Measurements from ENCODE around the gene SARS1.

The SARS1 gene

DNA sequence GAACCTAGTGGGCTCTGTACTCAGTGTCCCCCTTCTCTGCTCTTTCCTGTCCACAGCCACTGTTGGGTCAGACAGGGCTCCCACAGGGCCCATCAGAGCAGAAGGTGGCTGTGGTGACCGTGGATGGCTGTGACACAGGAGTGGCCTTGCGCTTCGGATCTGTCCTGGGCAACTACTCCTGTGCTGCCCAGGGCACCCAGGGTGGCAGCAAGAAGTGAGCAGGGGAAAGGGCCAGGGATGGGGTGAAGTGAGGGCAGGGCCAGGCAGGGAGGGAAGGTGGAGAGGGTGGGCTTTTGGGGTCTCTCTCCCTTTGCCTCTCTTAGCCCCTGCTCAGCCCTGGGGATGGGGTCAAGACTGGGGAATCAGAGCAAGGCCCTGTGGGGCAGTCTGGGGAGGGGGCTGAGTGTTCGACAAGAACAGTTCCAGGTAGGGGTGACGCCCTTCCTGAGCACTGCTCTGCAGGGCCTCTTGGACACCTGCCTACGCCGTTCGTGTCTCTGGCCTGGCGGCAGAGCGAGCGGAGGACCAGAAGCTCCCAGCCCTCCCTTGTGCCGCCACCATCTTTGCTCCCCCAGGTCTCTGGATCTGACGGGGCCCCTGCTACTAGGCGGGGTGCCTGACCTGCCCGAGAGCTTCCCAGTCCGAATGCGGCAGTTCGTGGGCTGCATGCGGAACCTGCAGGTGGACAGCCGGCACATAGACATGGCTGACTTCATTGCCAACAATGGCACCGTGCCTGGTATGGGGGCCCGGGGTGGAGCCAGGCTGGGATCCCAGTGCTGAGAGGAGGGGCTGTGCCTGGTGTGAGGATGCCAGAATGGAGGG is 48.7 kb downstream of the SARS1 start:
- no peak for DNase-seq (ENCODE audit: low read depth in 2 of 2)

DNA sequence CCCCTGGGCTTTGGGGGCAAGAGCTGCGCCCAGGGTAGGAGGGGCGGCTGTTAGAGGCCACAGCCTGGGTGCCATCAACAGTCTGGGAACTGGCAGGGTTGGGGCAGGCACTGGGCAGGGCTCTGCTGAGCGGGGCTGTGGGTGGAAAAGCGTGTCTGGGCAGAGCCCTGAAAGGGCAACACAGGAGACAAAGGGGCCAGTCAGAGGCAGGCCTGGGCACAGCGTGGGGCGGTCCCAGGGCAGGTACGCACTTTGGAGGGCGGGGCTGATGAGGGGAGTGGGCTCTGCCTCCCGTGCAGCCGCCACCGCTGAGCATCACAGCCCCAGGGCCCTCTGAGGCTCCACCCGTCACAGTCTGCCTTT is 49.5 kb downstream of the SARS1 start:
- DNase-seq (ENCODE audit: low read depth in 2 of 2): no peak

DNA sequence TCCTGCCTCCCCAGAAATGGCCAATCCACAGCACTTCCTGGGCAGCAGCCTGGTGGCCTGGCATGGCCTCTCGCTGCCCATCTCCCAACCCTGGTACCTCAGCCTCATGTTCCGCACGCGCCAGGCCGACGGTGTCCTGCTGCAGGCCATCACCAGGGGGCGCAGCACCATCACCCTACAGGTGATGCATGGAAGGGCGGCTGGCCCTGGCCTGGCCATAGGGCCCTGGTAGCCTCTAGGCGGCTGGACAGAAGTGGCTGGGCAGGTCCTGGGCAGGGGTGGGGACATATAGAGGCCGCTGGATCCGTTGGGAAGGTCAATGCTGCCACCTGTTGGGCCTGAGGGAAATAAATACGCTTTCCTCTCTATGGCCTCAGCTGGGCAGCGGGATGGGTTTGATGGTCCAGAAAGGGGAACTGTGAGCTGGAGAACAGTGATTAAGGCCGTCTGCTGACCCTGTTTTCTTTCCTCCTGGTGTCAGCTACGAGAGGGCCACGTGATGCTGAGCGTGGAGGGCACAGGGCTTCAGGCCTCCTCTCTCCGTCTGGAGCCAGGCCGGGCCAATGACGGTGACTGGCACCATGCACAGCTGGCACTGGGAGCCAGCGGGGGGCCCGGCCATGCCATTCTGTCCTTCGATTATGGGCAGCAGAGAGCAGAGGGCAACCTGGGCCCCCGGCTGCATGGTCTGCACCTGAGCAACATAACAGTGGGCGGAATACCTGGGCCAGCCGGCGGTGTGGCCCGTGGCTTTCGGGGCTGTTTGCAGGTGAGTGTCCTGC is 50.1 kb downstream of the SARS1 start:
- peak; percentile 34 to 65 for DNase-seq (ENCODE audit: low read depth in 2 of 2)

GRCh38 chr1:109264379-109264755 is 50.6 kb downstream of the SARS1 start:
- DNase-seq (ENCODE audit: low read depth in 2 of 2): no peak

- DNase-seq (ENCODE audit: low read depth in 2 of 2): no peak
These were observed 51.3 kb downstream of the SARS1 start for GRCh38 chr1:109265016-109265415.

DNA sequence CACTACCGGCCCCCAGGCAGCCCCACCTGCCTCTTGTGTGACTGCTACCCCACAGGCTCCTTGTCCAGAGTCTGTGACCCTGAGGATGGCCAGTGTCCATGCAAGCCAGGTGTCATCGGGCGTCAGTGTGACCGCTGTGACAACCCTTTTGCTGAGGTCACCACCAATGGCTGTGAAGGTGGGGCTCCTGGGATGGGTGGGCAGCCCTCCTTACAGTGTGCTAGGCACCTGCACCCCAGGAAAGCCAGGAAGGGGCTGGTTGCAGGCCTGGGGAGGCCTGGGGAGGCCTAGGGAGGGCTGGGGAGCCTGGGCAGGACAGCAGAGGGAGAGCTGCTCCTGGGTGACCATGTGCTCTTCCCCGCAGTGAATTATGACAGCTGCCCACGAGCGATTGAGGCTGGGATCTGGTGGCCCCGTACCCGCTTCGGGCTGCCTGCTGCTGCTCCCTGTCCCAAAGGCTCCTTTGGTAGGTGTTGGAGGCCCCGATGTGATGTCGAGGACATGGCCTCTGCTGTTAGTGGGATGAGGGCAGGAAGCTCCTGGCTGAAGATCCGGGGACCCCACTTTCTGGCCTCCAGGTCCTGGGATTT is 52.1 kb downstream of the SARS1 start:
- no peak for DNase-seq (ENCODE audit: low read depth in 2 of 2)

- DNase-seq (ENCODE audit: low read depth in 2 of 2): no peak
These were observed 53.2 kb downstream of the SARS1 start for GRCh38 chr1:109266965-109267364.

DNA sequence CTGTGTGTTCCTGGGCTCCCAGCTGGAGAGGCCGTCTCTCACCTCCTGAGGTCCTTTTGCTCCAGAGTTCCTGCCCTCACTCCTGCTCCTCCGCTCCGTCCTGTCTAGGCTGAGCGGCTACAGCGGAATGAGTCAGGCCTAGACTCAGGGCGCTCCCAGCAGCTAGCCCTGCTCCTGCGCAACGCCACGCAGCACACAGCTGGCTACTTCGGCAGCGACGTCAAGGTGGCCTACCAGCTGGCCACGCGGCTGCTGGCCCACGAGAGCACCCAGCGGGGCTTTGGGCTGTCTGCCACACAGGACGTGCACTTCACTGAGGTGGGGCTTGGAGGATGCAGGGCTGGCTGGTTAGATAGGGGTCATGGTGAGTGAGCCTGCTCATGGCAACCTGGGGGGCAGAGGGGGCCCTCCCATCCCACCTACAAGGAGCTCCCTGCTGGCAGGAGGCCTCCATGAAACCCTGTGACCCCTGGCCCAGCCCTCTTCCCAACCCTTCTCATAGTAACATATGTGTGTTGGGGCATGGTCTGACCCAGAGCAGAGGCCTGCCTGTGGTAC is 54.1 kb downstream of the SARS1 start:
- DNase-seq (ENCODE audit: low read depth in 2 of 2): no peak

DNA sequence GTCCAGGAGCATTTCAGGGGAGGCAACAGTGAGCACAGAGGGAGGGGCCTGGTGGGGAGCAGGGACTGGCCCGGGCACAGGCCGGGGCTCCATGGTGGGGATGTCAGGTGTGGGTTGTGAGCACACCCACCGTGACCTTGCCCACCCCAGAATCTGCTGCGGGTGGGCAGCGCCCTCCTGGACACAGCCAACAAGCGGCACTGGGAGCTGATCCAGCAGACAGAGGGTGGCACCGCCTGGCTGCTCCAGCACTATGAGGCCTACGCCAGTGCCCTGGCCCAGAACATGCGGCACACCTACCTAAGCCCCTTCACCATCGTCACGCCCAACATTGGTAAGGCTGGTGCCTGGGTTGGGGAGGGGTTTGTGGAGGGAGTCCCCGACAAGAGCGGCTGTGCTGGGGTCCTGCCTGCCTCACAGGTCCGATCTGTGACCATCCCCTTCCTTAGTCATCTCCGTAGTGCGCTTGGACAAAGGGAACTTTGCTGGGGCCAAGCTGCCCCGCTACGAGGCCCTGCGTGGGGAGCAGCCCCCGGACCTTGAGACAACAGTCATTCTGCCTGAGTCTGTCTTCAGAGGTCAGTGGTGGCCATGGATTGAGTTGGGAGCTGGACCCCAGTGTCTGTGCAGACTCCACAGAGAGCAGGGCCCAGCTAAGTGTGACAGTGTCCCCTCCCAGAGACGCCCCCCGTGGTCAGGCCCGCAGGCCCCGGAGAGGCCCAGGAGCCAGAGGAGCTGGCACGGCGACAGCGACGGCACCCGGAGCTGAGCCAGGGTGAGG is 54.9 kb downstream of the SARS1 start:
- no peak for DNase-seq (ENCODE audit: low read depth in 2 of 2)

DNA sequence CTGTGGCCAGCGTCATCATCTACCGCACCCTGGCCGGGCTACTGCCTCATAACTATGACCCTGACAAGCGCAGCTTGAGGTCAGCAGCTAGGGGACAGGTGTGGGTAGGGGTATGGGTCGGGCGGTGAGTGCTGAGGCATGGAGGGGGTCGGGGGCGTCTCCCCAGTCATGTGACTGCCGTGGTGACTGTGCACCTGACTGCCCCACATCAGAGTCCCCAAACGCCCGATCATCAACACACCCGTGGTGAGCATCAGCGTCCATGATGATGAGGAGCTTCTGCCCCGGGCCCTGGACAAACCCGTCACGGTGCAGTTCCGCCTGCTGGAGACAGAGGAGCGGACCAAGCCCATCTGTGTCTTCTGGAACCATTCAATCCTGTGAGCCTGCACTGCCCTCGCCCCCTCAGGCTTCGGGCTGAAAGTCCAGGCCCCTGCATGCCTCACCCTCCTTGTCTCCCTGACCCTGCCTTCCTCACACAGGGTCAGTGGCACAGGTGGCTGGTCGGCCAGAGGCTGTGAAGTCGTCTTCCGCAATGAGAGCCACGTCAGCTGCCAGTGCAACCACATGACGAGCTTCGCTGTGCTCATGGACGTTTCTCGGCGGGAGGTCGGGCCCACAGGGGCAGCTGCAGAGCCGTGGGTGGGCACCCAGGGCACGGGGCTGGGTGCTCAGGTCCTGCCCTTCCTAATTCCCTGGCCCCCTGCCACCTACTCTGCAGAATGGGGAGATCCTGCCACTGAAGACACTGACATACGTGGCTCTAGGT is 55.7 kb downstream of the SARS1 start:
- no peak for DNase-seq (ENCODE audit: low read depth in 2 of 2)

DNA sequence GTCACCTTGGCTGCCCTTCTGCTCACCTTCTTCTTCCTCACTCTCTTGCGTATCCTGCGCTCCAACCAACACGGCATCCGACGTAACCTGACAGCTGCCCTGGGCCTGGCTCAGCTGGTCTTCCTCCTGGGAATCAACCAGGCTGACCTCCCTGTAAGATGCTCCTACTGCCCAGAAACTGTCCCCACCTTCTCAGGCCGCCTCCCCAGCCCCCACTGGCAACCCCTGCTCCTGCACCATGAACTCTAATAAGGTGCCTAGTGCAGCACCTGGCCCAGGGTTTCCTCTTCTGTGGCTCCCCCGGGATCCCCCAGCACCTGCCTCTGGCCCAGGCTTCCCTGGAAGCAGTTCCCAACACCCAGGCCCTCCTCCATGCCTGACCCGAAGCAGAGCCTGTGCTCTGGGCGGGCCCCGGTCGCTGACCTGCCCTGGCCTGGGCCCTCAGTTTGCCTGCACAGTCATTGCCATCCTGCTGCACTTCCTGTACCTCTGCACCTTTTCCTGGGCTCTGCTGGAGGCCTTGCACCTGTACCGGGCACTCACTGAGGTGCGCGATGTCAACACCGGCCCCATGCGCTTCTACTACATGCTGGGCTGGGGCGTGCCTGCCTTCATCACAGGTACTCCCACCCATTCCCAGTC is 56.4 kb downstream of the SARS1 start:
- DNase-seq (ENCODE audit: low read depth in 2 of 2): no peak

DNA sequence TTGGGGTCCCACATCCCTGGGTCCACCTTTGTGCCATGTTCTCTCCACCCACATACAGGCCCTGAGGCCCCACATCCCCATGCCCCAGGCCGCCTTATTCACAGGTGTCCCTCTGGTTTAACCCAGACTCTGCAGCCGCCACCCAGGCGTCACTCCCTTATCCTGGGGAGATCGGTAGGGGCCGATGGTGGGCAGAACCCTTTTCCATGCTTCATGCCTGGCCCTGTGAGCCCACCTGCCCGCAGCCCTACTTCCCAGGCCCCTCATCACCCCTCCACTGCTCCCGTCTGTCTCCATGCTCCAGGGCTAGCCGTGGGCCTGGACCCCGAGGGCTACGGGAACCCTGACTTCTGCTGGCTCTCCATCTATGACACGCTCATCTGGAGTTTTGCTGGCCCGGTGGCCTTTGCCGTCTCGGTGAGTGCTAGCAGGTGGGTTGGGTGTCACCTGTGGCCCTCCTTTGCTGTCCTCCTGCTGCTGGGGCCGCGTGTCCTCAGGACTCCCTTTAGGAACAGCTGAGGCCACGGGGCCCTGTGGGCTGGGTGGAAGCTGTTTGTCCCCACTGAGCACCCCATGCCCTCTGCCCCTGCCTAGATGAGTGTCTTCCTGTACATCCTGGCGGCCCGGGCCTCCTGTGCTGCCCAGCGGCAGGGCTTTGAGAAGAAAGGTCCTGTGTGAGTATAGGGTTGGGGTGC is 57.1 kb downstream of the SARS1 start:
- DNase-seq (ENCODE audit: low read depth in 2 of 2): no peak

DNA sequence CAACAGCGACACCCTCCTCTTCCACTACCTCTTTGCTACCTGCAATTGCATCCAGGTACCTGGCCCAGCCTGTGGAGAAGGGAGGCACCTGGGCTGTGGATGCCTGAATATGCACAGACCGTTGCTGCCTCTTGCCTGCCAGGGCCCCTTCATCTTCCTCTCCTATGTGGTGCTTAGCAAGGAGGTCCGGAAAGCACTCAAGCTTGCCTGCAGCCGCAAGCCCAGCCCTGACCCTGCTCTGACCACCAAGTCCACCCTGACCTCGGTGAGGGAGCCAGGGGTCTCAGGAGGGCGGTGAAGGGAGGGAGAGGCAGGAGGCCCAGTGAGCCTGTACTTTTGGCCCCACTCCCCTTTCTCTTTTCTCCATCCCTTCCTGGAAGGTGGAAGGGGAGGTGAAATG is 57.7 kb downstream of the SARS1 start:
- DNase-seq (ENCODE audit: low read depth in 2 of 2): no peak

DNA sequence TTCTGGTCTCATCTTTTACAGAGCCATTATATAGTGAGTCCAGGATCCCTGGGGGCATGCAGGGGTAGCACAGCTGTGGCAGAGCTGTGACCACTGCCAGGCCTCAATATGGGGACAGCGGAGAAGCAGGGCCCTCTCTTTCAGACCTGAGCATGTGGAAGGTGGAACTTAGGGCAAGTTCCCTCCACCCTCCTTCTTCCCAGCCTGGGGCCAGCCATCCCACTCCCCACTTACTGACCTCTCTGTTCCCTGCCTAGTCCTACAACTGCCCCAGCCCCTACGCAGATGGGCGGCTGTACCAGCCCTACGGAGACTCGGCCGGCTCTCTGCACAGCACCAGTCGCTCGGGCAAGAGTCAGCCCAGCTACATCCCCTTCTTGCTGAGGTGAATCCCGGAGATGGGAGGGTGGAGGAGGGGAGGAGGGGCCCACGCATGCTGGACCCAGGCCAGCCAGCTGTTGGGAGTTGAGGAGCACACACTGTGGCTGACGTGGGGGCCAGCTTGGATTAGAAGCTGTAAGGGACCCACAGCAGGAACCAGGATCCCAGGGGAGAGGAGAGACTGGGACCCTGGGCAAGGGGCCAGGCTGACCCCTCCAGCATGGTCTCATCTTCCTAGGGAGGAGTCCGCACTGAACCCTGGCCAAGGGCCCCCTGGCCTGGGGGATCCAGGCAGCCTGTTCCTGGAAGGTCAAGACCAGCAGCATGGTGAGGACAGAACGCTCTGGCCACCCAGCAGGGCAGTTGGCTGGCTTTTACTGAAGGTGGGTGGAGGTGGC is 58.5 kb downstream of the SARS1 start:
- no peak for DNase-seq (ENCODE audit: low read depth in 2 of 2)

DNA sequence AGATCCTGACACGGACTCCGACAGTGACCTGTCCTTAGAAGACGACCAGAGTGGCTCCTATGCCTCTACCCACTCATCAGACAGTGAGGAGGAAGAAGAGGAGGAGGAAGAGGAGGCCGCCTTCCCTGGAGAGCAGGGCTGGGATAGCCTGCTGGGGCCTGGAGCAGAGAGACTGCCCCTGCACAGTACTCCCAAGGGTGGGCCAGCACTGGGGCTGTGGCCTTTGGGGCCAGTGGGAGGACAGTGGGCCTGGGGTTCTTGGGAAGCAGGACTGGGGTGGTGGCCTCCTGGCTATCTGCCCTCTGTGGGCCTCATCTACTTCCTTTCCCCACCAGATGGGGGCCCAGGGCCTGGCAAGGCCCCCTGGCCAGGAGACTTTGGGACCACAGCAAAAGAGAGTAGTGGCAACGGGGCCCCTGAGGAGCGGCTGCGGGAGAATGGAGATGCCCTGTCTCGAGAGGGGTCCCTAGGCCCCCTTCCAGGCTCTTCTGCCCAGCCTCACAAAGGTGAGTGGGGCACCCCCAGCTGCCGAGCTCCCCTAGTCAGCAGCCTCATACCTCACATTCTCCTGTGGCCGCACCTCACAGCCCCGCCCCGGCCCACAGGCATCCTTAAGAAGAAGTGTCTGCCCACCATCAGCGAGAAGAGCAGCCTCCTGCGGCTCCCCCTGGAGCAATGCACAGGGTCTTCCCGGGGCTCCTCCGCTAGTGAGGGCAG is 59.3 kb downstream of the SARS1 start:
- no peak for DNase-seq (ENCODE audit: low read depth in 2 of 2)

DNA sequence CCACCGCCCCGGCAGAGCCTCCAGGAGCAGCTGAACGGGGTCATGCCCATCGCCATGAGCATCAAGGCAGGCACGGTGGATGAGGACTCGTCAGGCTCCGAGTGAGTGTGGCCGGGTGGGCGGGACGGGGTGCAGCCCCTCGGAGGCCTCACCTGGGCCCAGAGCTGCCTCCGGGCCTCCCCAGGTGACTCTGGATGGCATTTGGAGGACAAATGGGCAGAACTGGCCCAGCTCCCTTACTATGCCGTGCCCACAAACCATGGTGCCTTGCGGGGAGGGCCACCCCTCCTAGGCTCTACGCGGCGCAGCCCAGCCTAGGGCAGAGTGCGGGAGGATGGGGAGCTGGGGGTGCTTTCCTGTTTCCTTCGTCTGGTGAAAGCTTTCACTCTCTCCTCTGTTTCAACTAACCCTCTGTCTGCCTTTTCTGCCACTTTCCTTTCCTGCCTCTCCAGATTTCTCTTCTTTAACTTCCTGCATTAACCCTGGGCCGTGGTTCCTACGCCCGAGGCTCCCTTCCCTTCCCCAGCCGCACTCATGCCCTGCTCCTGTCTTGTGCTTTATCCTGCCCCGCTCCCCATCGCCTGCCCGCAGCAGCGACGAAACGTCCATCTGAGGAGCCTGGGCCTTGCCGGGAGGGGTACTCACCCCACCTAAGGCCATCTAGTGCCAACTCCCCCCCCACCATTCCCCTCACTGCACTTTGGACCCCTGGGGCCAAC is 60.0 kb downstream of the SARS1 start:
- DNase-seq (ENCODE audit: low read depth in 2 of 2): no peak

GRCh38 chr1:109274533-109275476 is 61.1 kb downstream of the SARS1 start:
- no peak for DNase-seq (ENCODE audit: low read depth in 2 of 2)
